Nephron progenitor cell (in vitro differentiated cells): ENCODE data around the gene FOXD4L1.
"Not testable (repeated sequence)": the region's sequence is repeated elsewhere in the genome, so short reads cannot be mapped to it uniquely, and the experiment has no call there.

ENCODE experiments used
- DNase-seq: peaks from one replicate; pipeline ENCODE4 v3.0.0; 2021
- H3K27ac Mint-ChIP-seq: 2 replicates; pipeline ENCODE4 v1.8.0; 2021; ENCODE audit warnings: mild to moderate bottlenecking, moderate library complexity, mixed read lengths
- H3K27me3 Mint-ChIP-seq: 2 replicates; pipeline ENCODE4 v1.8.0; 2021; ENCODE audit warnings: mild to moderate bottlenecking, low read depth, mixed read lengths; ENCODE audit not compliant: poor library complexity
- H3K36me3 Mint-ChIP-seq: 2 replicates; pipeline ENCODE4 v1.8.0; 2021; ENCODE audit warnings: low read depth, mixed read lengths
- H3K4me1 Mint-ChIP-seq: 2 replicates; pipeline ENCODE4 v1.8.0; 2021; ENCODE audit warnings: mixed read lengths
- H3K4me3 Mint-ChIP-seq: 2 replicates; pipeline ENCODE4 v1.8.0; 2021; ENCODE audit warnings: mild to moderate bottlenecking, moderate library complexity, mixed read lengths
- H3K9me3 Mint-ChIP-seq: 2 replicates; pipeline ENCODE4 v1.8.0; 2021; ENCODE audit warnings: mild to moderate bottlenecking, moderate library complexity, mixed read lengths

FOXD4L1 gene

DNA sequence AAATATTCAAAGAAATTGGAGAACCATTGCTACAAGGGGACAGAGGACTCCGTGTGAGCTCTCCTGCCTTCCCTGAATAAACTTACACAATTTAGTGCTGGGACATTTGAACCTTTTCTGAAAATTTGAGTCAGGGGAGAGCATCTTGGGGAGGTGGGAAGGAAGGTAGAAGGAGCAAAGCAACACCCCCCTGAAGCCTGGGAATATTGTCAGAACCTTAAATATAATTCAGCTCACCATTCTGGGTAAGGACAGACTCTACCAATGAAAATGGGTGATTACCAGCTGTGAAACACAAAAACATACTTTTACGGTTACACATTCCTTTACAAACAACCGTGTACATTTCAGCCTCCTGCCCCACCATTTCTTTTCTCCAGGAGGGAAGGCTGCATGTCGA is at the start of gene FOXD4L1:
Gene FOXD4L1, plus strand, starts transcription at position 301 of the 400 bp plus-strand sequence. CDS start 592 bp downstream, outside the sequence.
- not testable (repeated sequence) for H3K4me1 Mint-ChIP-seq, H3K27ac Mint-ChIP-seq, H3K9me3 Mint-ChIP-seq, DNase-seq, H3K36me3 Mint-ChIP-seq, H3K4me3 Mint-ChIP-seq
- peaks cover 65% of the 10 kb centered on the region for H3K27me3 Mint-ChIP-seq

DNA sequence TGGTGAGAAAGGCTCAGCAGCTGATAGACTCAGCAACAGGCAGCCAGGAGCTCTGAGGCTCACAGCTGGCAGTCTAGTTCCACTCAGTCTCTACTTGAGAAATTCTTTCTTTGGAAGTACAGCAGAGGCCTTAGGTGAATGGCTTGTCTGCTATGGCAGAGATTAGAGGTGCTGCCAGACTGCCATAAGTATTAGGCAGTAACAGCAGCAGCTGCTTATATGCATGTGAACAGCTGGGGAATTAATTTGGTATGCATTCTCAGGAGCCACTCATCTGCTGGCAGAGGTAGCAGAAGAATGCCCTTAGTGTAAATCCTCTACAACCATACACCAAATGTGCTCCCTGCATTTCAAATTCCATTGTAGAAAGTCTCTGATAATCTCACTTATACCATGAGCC is 32.7 kb upstream of the FOXD4L1 start:
- not testable (repeated sequence) for H3K4me1 Mint-ChIP-seq, H3K9me3 Mint-ChIP-seq, H3K4me3 Mint-ChIP-seq, H3K27me3 Mint-ChIP-seq, DNase-seq, H3K27ac Mint-ChIP-seq, H3K36me3 Mint-ChIP-seq

DNA sequence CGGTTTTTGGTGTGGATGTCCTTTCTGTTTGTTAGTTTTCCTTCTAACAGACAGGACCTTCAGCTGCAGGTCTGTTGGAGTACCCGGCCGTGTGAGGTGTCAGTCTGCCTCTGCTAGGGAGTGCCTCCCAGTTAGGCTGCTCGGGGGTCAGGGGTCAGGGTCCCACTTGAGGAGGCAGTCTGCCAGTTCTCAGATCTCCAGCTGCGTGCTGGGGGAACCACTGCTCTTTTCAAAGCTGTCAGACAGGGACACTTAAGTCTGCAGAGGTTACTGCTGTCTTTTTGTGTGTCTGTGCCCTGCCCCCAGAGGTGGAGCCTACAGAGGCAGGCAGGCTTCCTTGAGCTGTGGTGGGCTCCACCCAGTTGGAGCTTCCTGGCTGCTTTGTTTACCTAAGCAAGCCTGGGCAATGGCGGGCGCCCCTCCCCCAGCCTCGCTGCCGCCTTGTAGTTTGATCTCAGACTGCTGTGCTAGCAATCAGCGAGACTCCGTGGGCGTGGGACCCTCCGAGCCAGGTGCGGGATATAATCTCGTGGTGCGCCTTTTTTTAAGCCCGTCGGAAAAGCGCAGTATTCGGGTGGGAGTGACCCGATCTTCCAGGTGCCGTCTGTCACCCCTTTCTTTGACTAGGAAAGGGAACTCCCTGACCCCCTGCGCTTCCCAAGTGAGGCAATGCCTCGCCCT is 21.6 kb upstream of the FOXD4L1 start:
- not testable (repeated sequence) for H3K4me3 Mint-ChIP-seq, H3K4me1 Mint-ChIP-seq, DNase-seq, H3K27ac Mint-ChIP-seq, H3K27me3 Mint-ChIP-seq
- peaks cover 16% of the 10 kb centered on the region for H3K9me3 Mint-ChIP-seq
- peaks cover 36% of the 10 kb centered on the region for H3K36me3 Mint-ChIP-seq

DNA sequence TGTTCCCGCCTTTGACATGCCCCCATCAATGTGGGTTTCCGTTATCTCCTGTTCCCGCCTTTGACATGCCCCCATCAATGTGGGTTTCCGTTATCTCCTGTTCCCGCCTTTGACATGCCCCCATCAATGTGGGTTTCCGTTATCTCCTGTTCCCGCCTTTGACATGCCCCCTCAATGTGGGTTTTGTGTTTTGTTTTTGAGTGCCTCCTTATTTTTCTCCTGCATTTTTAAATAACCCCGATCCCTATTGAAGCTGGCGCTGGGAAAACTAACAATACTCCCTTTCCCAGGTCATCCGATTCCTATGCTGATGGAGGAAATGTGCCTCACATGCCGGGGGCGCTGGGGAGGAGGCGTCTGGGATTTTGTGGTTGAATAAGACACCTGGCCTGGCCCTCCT is 1.9 kb upstream of the FOXD4L1 start:
- not testable (repeated sequence) for H3K27ac Mint-ChIP-seq, H3K9me3 Mint-ChIP-seq, H3K36me3 Mint-ChIP-seq, H3K4me1 Mint-ChIP-seq, H3K4me3 Mint-ChIP-seq, DNase-seq
- H3K27me3 Mint-ChIP-seq = peaks cover 49% of the 10 kb centered on the region

DNA sequence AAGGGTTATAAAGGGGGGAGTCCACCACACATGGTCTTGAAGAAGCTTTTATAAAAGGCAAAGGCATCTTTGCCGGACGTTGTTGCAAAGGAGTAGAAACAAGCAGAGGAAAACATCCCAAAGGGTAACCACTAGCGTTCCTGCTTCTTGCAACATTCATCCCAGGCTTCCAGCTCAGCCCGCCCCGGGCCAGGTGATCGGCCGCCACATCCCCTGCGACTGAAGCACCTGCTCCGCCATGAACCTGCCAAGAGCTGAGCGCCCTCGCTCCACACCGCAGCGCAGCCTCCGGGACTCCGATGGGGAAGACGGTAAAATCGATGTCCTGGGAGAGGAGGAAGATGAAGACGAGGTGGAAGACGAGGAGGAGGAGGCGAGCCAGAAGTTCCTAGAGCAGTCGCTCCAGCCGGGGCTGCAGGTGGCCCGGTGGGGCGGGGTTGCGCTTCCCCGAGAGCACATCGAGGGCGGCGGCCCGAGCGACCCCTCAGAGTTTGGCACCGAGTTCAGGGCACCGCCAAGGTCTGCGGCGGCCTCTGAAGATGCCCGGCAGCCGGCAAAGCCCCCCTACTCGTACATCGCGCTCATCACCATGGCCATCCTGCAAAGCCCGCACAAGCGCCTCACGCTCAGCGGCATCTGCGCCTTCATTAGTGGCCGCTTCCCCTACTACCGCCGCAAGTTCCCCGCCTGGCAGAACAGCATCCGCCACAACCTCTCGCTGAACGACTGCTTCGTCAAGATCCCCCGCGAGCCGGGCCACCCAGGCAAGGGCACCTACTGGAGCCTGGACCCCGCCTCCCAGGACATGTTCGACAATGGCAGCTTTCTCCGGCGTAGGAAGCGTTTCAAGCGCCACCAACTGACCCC is 787 bp downstream of the FOXD4L1 start:
- not testable (repeated sequence) for H3K36me3 Mint-ChIP-seq, H3K27ac Mint-ChIP-seq, H3K9me3 Mint-ChIP-seq, H3K4me3 Mint-ChIP-seq, H3K4me1 Mint-ChIP-seq
- peaks cover 73% of the 10 kb centered on the region for H3K27me3 Mint-ChIP-seq
- peak; percentile 13 for DNase-seq

DNA sequence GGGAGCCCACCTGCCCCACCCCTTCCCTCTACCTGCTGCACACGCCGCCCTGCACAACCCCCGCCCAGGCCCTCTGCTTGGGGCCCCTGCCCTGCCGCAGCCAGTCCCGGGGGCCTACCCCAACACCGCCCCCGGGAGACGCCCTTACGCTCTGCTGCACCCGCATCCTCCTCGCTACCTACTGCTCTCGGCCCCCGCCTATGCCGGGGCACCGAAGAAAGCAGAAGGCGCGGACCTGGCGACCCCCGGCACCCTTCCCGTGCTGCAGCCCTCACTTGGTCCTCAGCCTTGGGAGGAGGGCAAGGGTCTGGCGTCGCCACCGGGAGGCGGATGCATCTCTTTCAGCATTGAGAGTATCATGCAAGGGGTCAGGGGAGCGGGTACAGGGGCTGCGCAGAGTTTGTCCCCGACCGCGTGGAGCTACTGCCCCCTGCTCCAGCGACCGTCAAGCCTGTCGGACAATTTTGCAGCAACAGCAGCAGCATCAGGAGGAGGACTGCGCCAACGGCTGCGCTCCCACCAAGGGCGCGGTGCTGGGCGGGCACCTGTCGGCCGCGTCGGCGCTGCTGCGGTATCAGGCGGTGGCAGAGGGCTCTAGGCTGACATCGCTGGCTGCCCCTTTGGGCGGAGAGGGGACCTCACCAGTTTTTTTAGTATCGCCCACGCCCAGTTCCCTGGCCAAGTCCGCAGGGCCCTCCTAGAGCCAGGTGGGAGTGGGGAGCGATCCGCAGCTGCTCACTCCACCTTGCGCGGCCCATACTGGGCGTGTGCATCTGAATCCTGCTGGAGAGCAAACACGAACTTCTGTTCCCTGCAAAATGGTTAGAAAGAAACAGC is 1.6 kb downstream of the FOXD4L1 start:
- peaks cover 79% of the 10 kb centered on the region for H3K27me3 Mint-ChIP-seq
- H3K4me1 Mint-ChIP-seq, H3K36me3 Mint-ChIP-seq, DNase-seq, H3K9me3 Mint-ChIP-seq, H3K27ac Mint-ChIP-seq, H3K4me3 Mint-ChIP-seq: not testable (repeated sequence)

DNA sequence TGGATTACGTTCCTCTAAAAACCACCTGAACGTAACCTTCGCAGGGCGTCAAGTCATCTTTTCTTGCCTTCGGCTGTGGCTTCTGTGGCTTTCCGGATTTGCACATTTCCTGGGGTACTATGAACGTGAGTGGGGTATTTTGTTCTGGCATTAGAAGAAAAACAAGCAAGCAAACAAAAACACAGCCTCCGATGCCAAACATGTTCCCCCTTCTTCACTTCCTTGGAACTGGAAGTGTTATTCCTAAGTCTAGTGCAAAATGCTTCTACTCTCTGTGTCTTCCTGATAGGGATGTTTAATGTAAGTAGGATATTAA is 2.2 kb downstream of the FOXD4L1 start:
- not testable (repeated sequence) for H3K36me3 Mint-ChIP-seq, DNase-seq, H3K4me1 Mint-ChIP-seq, H3K4me3 Mint-ChIP-seq, H3K27ac Mint-ChIP-seq, H3K9me3 Mint-ChIP-seq
- peaks cover 83% of the 10 kb centered on the region for H3K27me3 Mint-ChIP-seq

DNA sequence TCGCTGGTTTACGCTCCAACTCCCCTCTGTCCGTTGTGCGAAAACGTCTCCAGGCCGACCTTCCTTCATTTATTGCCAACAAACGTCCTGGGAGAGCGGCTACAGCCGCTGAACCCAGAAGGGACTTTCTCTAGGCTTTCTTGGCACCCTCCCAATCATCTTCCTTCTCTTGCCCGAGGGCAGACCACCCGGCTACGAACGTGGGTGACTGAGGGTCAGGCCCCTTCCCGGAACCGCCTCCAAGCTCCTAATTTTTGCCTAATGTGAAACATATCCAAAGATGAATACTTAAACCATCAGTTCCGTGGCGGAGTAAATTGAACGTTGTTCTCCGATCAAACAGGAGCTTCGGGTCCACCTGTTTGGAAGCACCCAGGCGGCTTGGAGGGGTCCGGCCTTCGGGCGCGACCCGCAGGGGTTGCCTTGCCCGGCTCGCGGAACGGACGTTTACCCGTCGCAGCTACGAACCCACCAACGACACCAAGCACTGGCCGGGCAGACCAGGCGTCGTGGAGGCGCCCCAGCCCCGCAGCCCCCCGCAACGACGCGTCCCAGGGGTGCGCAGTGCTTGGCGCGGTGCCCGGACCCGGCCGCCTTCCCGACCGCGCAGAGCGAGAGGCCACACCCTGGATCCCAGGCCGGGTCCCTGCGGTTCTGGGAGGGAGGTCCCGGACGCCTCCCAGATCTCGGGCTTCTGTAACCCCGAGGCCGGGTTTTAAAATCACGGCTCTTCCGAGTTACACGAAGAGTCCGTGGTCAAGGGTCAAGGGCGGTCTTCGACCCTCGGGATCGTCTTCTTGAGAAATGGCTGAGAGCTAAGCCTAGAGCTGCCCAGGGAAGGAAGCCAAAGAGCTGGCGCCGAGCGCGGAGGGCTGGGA is 4.0 kb downstream of the FOXD4L1 start:
- peak; percentile 9 for DNase-seq
- not testable (repeated sequence) for H3K27ac Mint-ChIP-seq

DNA sequence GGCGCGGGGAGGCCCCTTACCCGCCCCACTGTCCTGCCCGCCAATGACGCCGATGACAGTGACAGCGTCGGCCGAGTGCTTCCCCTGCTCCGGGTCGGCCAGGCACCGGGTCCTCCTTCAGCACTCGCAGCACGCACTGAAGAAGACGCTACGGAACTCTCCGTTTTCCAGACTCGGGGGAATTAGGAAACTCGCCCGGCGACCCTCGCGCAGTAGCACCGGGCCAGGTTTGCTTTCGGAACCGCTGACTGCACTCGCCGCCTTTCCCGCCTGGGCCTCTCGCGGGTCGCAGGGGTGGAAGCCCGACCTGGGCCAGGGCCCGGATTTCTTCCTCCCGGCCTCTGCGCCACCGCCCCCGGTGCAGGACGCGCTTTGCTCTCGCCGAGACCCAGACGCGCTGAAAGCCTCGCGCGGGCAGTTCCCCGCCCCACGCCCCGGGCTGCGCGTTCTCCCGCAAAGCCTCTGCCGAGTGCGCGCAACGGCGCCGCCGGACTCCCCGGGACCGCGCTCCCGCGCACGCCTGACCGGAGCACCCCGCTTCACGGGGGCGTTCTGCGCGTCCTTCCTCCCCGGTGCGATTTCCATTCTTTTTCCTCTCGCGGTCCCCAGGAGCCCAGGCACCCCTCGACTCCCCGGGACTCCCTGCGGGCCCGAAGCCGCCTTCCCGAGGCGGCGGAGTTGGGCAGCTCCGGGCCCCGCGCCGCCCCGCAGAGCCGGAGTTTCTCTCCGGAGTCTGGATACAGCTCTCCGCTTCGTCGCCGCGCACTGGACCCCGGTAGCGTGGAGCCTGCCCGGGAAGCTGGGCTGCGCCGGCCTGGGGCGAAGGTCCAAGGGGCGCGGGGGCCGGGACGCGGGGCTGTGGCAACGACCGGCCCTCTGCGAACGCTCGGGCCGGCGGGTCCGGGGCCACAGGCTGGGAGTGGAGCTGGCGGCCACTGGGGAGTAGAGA is 4.9 kb downstream of the FOXD4L1 start:
- H3K27ac Mint-ChIP-seq, H3K36me3 Mint-ChIP-seq, H3K4me1 Mint-ChIP-seq, H3K9me3 Mint-ChIP-seq: not testable (repeated sequence)
- Mint-ChIP-seq H3K4me3 (peak overlapping the region; percentile 65), H3K27me3 (peaks cover 83% of the 10 kb centered on the region)
- peak; percentile 48 for DNase-seq

More for the DNA sequence above, 4.0 kb downstream of the FOXD4L1 start:
- peak overlapping the region; percentile 65 for H3K4me3 Mint-ChIP-seq
- not testable (repeated sequence) for H3K9me3 Mint-ChIP-seq, H3K4me1 Mint-ChIP-seq, H3K36me3 Mint-ChIP-seq
- peaks cover 83% of the 10 kb centered on the region for H3K27me3 Mint-ChIP-seq

DNA sequence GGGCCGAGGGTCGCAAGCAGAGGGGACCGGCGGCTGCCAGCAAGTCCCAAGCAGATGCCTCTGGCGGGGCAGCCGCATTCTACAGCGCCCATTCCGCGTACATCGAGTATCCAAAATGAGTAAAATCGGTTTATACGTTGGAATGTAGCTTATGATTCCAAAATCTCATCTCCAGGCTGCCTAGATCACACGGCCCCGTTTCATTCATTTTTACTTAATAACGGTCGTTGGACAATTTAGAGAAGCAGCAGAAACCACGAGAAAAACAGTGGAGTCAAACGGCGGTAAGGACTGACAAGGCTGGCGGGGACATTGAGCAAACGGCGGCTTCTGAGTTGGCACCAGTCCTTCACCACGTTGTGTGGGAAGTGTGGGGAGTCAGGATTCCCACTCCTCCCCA is 5.6 kb downstream of the FOXD4L1 start:
- not testable (repeated sequence) for H3K27ac Mint-ChIP-seq, DNase-seq, H3K4me1 Mint-ChIP-seq, H3K36me3 Mint-ChIP-seq, H3K4me3 Mint-ChIP-seq, H3K9me3 Mint-ChIP-seq
- peaks cover 83% of the 10 kb centered on the region for H3K27me3 Mint-ChIP-seq

DNA sequence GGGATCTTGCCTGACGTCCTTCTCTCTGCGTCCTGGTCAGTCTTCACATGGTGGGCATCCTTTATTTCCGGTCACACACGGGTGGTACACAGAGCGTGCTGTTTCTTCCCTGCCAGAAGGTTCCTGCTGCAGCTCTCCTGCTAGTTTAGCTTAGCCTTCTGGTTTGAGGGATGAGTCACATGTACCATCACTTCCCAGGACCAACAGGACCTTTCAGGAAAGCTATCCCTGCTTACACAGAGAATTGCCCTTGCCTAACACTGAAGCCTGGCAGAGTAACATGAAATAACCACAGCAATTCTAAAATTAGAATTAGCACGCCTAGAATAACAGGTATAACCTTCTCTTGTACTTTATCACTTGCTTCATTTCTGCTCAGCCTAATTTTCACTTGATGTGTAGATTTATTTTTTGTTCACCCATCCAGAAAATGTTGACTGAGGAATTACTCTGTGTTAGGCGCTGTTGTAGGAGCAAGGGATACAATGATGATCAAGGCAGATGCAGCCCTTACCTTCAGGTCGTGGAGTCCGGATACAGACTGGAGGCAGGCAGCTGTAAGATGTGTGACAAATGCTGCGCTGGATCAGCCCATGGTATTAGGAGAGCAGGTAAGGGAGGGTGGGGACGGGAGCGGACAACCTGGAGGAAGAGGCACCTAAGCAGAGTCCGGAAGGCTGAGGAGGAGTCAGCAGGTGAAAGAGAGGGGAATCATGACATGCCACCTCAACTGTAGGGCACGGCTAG is 9.1 kb downstream of the FOXD4L1 start:
- H3K9me3 Mint-ChIP-seq, DNase-seq, H3K36me3 Mint-ChIP-seq, H3K4me1 Mint-ChIP-seq, H3K27ac Mint-ChIP-seq, H3K4me3 Mint-ChIP-seq: not testable (repeated sequence)
- peaks cover 71% of the 10 kb centered on the region for H3K27me3 Mint-ChIP-seq

DNA sequence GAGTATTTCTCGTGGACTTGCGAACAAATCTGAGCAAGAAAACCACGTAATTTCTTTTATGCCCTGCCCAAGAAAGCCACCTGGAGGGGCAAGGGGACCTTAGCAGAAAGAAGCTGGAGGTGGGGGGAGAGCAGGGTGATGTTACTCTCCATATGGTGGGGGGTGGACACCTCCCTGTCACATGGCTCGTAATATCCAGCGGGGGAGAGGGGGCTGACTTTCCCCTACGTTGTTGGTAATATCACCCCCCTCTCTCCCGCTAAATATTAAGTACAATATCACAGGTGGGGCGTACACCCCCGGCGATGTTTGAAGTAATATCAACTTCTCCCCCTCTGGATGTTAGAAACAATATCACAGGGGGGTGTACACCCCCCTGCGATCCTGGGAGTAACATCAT is 9.7 kb downstream of the FOXD4L1 start:
- H3K4me3 Mint-ChIP-seq, H3K36me3 Mint-ChIP-seq, H3K27ac Mint-ChIP-seq, DNase-seq, H3K9me3 Mint-ChIP-seq, H3K4me1 Mint-ChIP-seq: not testable (repeated sequence)
- H3K27me3 Mint-ChIP-seq = peaks cover 66% of the 10 kb centered on the region
